MM.1S (cell line): ENCODE measurements around the gene TEX101.
"Not testable (repeated sequence)": the region's sequence is repeated elsewhere in the genome, so short reads cannot be mapped to it uniquely, and the experiment has no call there.

ENCODE experiments used
- DNase-seq: peaks from one replicate; pipeline ENCODE4 v3.0.0-alpha.2; 2015
- H2AFZ ChIP-seq: fragments of 300-600 bp; sonication (generic); 2 replicates; pipeline ENCODE4 v1.6.0; 2016; ENCODE audit warnings: antibody characterized with exemption, low read length
- H3F3A ChIP-seq: fragments of 300-600 bp; sonication (generic); 2 replicates; pipeline ENCODE4 v1.6.1; 2016; ENCODE audit warnings: mild to moderate bottlenecking, antibody characterized with exemption, low read length, moderate library complexity, mixed read lengths; ENCODE audit not compliant: insufficient read depth
- H3K27ac ChIP-seq: fragments of 300-600 bp; sonication (generic); 2 replicates; pipeline ENCODE4 v1.5.1; 2016; ENCODE audit warnings: mild to moderate bottlenecking, low read length
- H3K27me3 ChIP-seq: fragments of 300-600 bp; sonication (generic); replicated peaks from 2 replicates; pipeline ENCODE4 v1.6.0; 2016; ENCODE audit warnings: low read length; ENCODE audit not compliant: insufficient read depth
- H3K36me3 ChIP-seq: fragments of 300-600 bp; sonication (generic); replicated peaks from 2 replicates; pipeline ENCODE4 v1.6.1; 2016; ENCODE audit warnings: mild to moderate bottlenecking, low read length, mixed read lengths; ENCODE audit not compliant: insufficient read depth
- H3K4me1 ChIP-seq: fragments of 300-600 bp; sonication (generic); 2 replicates; pipeline ENCODE4 v1.6.1; 2016; ENCODE audit warnings: low read length, mixed read lengths
- H3K4me2 ChIP-seq: fragments of 300-600 bp; sonication (generic); 2 replicates; pipeline ENCODE4 v1.6.0; 2016; ENCODE audit warnings: low read depth, low read length
- H3K4me3 ChIP-seq: fragments of 300-600 bp; sonication (generic); 2 replicates; pipeline ENCODE4 v1.5.1; 2016; ENCODE audit warnings: low read length, mixed read lengths
- H3K79me2 ChIP-seq: fragments of 300-600 bp; sonication (generic); 2 replicates; pipeline ENCODE4 v1.6.1; 2016; ENCODE audit warnings: mixed run types, low read length, mixed read lengths
- H3K9ac ChIP-seq: fragments of 300-600 bp; sonication (generic); 2 replicates; pipeline ENCODE4 v1.6.1; 2016; ENCODE audit warnings: low read length, mixed read lengths
- H3K9me2 ChIP-seq: fragments of 300-600 bp; sonication (generic); replicated peaks from 2 replicates; pipeline ENCODE4 v1.6.1; 2016; ENCODE audit warnings: mild to moderate bottlenecking, low read length, mixed read lengths; ENCODE audit not compliant: insufficient read depth
- H3K9me3 ChIP-seq: fragments of 300-600 bp; sonication (generic); replicated peaks from 2 replicates; pipeline ENCODE4 v1.6.1; 2016; ENCODE audit warnings: mild to moderate bottlenecking, low read length, mixed read lengths; ENCODE audit not compliant: insufficient read depth
- H4K20me1 ChIP-seq: fragments of 300-600 bp; sonication (generic); 2 replicates; pipeline ENCODE4 v1.6.1; 2016; ENCODE audit warnings: mild to moderate bottlenecking, low read length, moderate library complexity, mixed read lengths; ENCODE audit not compliant: insufficient read depth
- CTCF ChIP-seq: fragments of 300-600 bp; sonication (generic); IDR thresholded peaks from 2 replicates; pipeline ENCODE4 v1.5.1; 2016; ENCODE audit warnings: antibody characterized with exemption, low read length, mixed read lengths
- EZH2 ChIP-seq: fragments of 300-600 bp; sonication (generic); optimal IDR thresholded peaks from 2 replicates; pipeline ENCODE3; 2017; ENCODE audit warnings: low read depth, mild to moderate bottlenecking, antibody characterized with exemption, low read length, mixed read lengths
- EZH2phosphoT487 ChIP-seq: fragments of 300-600 bp; sonication (generic); IDR thresholded peaks from 2 replicates; pipeline ENCODE4 v1.6.1; 2018; ENCODE audit warnings: antibody characterized with exemption, low read length

The TEX101 gene

GRCh38 chr19:43371909-43372308 lies 42.8 kb upstream of the TEX101 start:
- peaks cover 25% of the 10 kb centered on the region for H3K27me3 ChIP-seq
- no peak overlapping the region for H3K4me2 ChIP-seq
- TF ChIP-seq EZH2phosphoT487 (no peak), CTCF (no peak), EZH2 (no peak)

GRCh38 chr19:43372462-43372861 lies 42.2 kb upstream of the TEX101 start:
- TF ChIP-seq EZH2phosphoT487: no peak
- TF ChIP-seq EZH2: no peak
- no peak for TF ChIP-seq CTCF
- DNase-seq: no peak
- H3K4me2 ChIP-seq: no peak overlapping the region
- no peaks in the 10 kb centered on the region for H3K9me3 ChIP-seq
- H3K4me1 ChIP-seq: no peaks in the 10 kb centered on the region
- H3K36me3 ChIP-seq: no peaks in the 10 kb centered on the region
- H3F3A ChIP-seq: no peaks in the 10 kb centered on the region
- peaks cover 25% of the 10 kb centered on the region for H3K27me3 ChIP-seq
- H3K79me2 ChIP-seq: no peaks in the 10 kb centered on the region
- H3K27ac ChIP-seq: no peak overlapping the region
- H4K20me1 ChIP-seq: no peaks in the 10 kb centered on the region
- H3K4me3 ChIP-seq: no peak overlapping the region
- no peak overlapping the region for H2AFZ ChIP-seq
- H3K9me2 ChIP-seq: no peaks in the 10 kb centered on the region
- H3K9ac ChIP-seq: no peak overlapping the region

More at GRCh38 chr19:43371909-43372308, 42.8 kb upstream of the TEX101 start:
- Histone ChIP-seq H3F3A (no peaks in the 10 kb centered on the region), H4K20me1 (no peaks in the 10 kb centered on the region), H3K4me1 (no peaks in the 10 kb centered on the region), H3K79me2 (no peaks in the 10 kb centered on the region), H3K4me3 (no peak overlapping the region), H3K9me3 (no peaks in the 10 kb centered on the region), H3K27ac (no peak overlapping the region), H3K9me2 (no peaks in the 10 kb centered on the region), H2AFZ (no peak overlapping the region), H3K36me3 (no peaks in the 10 kb centered on the region), H3K9ac (no peak overlapping the region)
- DNase-seq: no peak

GRCh38 chr19:43377624-43378023 lies 37.1 kb upstream of the TEX101 start:
- not testable (repeated sequence) for H3K4me2 ChIP-seq, DNase-seq, H3K36me3 ChIP-seq

GRCh38 chr19:43380008-43380407 lies 34.7 kb upstream of the TEX101 start:
- no peaks in the 10 kb centered on the region for H3K36me3 ChIP-seq
- TF ChIP-seq EZH2phosphoT487 (no peak), EZH2 (no peak), CTCF (no peak)
- H3K4me3 ChIP-seq: no peak overlapping the region
- no peak overlapping the region for H3K4me2 ChIP-seq
- no peak overlapping the region for H3K27ac ChIP-seq
- peaks cover 16% of the 10 kb centered on the region; the same call in 1 of the 2 replicates for H3K27me3 ChIP-seq
- H3K9ac ChIP-seq: no peak overlapping the region
- no peaks in the 10 kb centered on the region for H3K79me2 ChIP-seq
- no peaks in the 10 kb centered on the region for H3F3A ChIP-seq
- no peaks in the 10 kb centered on the region for H4K20me1 ChIP-seq
- no peak overlapping the region for H2AFZ ChIP-seq
- H3K4me1 ChIP-seq: no peaks in the 10 kb centered on the region
- no peak for DNase-seq
- no peaks in the 10 kb centered on the region for H3K9me3 ChIP-seq
- H3K9me2 ChIP-seq: no peaks in the 10 kb centered on the region

More at GRCh38 chr19:43377624-43378023, 37.1 kb upstream of the TEX101 start:
- H3K27ac ChIP-seq, H3K79me2 ChIP-seq, H3K4me3 ChIP-seq, H3K9me3 ChIP-seq, H3K9ac ChIP-seq, H3K9me2 ChIP-seq, H3K4me1 ChIP-seq, H4K20me1 ChIP-seq, H2AFZ ChIP-seq, H3F3A ChIP-seq: not testable (repeated sequence)
- peaks cover 21% of the 10 kb centered on the region; the same call in 1 of the 2 replicates for H3K27me3 ChIP-seq
